Heart right ventricle (tissue), 16 donors: ENCODE measurements around the gene C3orf20. TPM values are rescaled to one million over a fixed set of nuclear protein-coding genes. Genes with fewer than 3 reads are reported as not detected.

ENCODE experiments used
- ATAC-seq, 8 donors: fragments of 200-7000 bp; cut with Tn5 transposase; one replicate each; pipeline ENCODE4 v1.9.1; 2020; ENCODE audit warnings: mild to moderate bottlenecking in 8 of 8, moderate library complexity in 8 of 8, moderate number of reproducible peaks in 1 of 8
- DNase-seq, 2 donors: peaks; one replicate each; pipeline ENCODE4 v3.0.0-alpha.2; 2020
- H3K27ac ChIP-seq, 10 donors: fragments of 200-600 bp; sonication (generic) in 2 of 10; one replicate each; pipeline versions ENCODE4 v1.5.0 to v1.8.0; 2020 to 2022; ENCODE audit warnings: mild to moderate bottlenecking in 3 of 10
- H3K27me3 ChIP-seq, 7 donors: fragments of 200-600 bp; one replicate each; pipeline ENCODE4 v1.8.0; 2021 to 2022; ENCODE audit warnings: mild to moderate bottlenecking in 2 of 7
- H3K36me3 ChIP-seq, 9 donors: fragments of 200-600 bp; sonication (generic) in 1 of 9; one replicate each; pipeline versions ENCODE4 v1.5.0 to v1.8.0; 2020 to 2022; ENCODE audit warnings: mild to moderate bottlenecking in 2 of 9
- H3K4me1 ChIP-seq, 9 donors: fragments of 200-600 bp; sonication (generic) in 1 of 9; one replicate each; pipeline versions ENCODE4 v1.5.0 to v1.8.0; 2020 to 2022; ENCODE audit warnings: mild to moderate bottlenecking in 4 of 9
- H3K4me3 ChIP-seq, 10 donors: fragments of 200-600 bp; sonication (generic) in 2 of 10; one replicate each; pipeline versions ENCODE4 v1.5.0 to v1.8.0; 2020 to 2022; ENCODE audit warnings: mild to moderate bottlenecking in 7 of 10, moderate library complexity in 2 of 10
- H3K9me3 ChIP-seq, 11 donors: fragments of 200-600 bp in 10 of 11; sonication (generic) in 2 of 11; one replicate each; pipeline versions ENCODE4 v1.5.0 to v1.8.0; 2013 to 2022; ENCODE audit warnings: mild to moderate bottlenecking in 2 of 11, control low read depth in 1 of 11, moderate library complexity in 1 of 11
- WGBS, 2 donors: extraction: QIAGEN DNeasy Blood & Tissue Kit; methylation state at CpG; one replicate each; pipeline ENCODE4 v1.1.7; 2013; ENCODE audit warnings: inconsistent platforms in 1 of 2; 5-methylcytosine and 5-hydroxymethylcytosine counted together
- intact Hi-C, 10 donors: fragments of 100-400 bp; cut with DNase I; formaldehyde crosslinking; loops; one replicate each; pipeline versions ENCODE4 v1.11.1 to v1.14.2; 2022
- polyA plus RNA-seq, 2 donors: library from polyadenylated mRNA; stranded (reverse); fragments of 200-250 nt; gene quantifications; one replicate each; pipeline ENCODE4 v1.2.3, GENCODE V29; 2013
- total RNA-seq, 10 donors: library from RNA; stranded (reverse); fragmentation: NEBNext Ultra II Directional in 3 of 10; extraction: Animal tissue kit (Norgen Biotek cat#: 25700) in 3 of 10; gene quantifications; one replicate each; pipeline versions ENCODE4 v1.2.1 to v1.2.4, GENCODE V29; 2021 to 2023
- TF ChIP-seq, protein P1 (sequence below), 9 donors: fragments of 200-600 bp; sonication (generic) in 2 of 9; IDR thresholded peaks; one replicate each; pipeline versions ENCODE4 v1.5.0 to v1.8.0; 2021 to 2022; ENCODE audit warnings: antibody characterized with exemption in 9 of 9, mild to moderate bottlenecking in 5 of 9, moderate library complexity in 1 of 9
- donor health status: Arrhythmogenic right ventricular cardiomyopathy.
- donor health status: ischemic (EF 13 %, LVEDD 7.1; RV severe dilation, severe dysfunction).
- donor health status: healthy with polysubstance abuse.
- donor health status: DM: no; HTN: yes; CAD: no.
- donor health status: DM: no; HTN: no; CAD: no.
- donor health status: ischemic (EF 25% LVEDD 6.9; RV normal size, moderate dysfunction).
- donor health status: ischemic (EF 25% LVEDD 5.7; RV mildly dilated, moderate dysfunction).
- donor health status: healthy.
- donor health status: DM: yes; HTN: yes; CAD: no.
- donor health status: Ischemic cardiomyopathy.
- donor health status: ischemic (EF 35%, LVEDD 5.7; RV mildly dilated, moderate dysfunction).
- donor health status: nonischemic (EF 11% LVEDD 7.7; RV severe dilation, severe dysfunction).
- donor health status: DM: yes; HTN: yes; CAD: no.
- donor health status: PGD.
- donor health status: ischemic (EF 29% LVEDD 5.4; RV normal size, mild dysfunction).
- donor health status: nonischemic (EF 23%, LVEDD 6.1; RV moderate dilation, normal function).

C3orf20 gene
- total and polyA plus RNA-seq, 12 donors, result 0.10 to 0.36 (median 0.16) TPM; not detected in 7

DNA sequence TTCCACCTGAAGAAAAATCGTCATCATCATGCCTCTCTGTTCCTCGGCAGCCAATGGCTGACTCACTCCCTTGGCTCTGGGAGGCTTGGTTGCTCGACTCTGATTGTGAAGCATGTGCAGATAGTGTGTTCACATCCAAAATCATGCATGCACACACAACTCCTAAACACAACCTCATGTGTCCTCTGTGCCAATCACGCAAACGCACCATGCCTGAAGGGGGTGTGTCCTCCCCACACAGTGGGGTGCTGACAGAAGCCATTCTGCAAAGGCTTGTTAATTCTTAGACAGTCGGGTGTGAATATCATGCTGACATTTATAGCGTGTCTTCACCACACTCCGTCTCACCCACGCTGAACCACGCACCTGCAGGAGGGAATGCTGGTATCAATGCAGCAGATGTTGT is 34.8 kb upstream of the C3orf20 start:
- H3K9me3 ChIP-seq, result no peaks in the 10 kb centered on the region
- H3K4me1 ChIP-seq, result no peaks in the 10 kb centered on the region
- no peak for DNase-seq
- TF ChIP-seq, protein P1, sequence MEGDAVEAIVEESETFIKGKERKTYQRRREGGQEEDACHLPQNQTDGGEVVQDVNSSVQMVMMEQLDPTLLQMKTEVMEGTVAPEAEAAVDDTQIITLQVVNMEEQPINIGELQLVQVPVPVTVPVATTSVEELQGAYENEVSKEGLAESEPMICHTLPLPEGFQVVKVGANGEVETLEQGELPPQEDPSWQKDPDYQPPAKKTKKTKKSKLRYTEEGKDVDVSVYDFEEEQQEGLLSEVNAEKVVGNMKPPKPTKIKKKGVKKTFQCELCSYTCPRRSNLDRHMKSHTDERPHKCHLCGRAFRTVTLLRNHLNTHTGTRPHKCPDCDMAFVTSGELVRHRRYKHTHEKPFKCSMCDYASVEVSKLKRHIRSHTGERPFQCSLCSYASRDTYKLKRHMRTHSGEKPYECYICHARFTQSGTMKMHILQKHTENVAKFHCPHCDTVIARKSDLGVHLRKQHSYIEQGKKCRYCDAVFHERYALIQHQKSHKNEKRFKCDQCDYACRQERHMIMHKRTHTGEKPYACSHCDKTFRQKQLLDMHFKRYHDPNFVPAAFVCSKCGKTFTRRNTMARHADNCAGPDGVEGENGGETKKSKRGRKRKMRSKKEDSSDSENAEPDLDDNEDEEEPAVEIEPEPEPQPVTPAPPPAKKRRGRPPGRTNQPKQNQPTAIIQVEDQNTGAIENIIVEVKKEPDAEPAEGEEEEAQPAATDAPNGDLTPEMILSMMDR (IDR thresholded peaks at IDR 0.05), result no peak
- H3K27me3 ChIP-seq, result peaks cover 0 to 71% (median 45%) of the 10 kb centered on the region in 7 donors
- H3K4me3 ChIP-seq, result no peak overlapping the region
- ATAC-seq, result no peak
- intact Hi-C loops, result no loop called here
- H3K36me3 ChIP-seq, result no peaks in the 10 kb centered on the region
- WGBS, 2 donors, result 39 to 52% methylated on average over 10 of the region's 10 CpGs
- no peak overlapping the region for H3K27ac ChIP-seq

DNA sequence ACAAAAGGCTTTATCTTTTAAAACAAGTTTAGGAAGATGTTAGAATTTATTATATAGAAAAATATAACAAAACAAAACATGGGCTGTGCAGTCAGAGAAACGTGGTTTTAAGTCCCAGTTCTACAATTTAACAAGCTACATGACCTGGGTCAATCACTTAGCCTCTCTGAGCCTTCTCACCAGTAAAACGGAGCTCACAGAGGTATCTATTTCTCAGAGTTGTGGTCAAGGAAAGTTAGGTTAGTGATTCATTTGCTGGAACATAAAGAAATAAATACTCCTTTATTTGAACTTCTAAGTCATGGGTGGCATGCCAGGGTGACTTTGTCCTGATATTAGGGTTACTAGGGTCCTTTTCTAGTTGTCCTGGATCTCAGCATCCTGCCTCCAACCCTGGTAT is 34.2 kb upstream of the C3orf20 start:
- Histone ChIP-seq H3K4me1 (no peaks in the 10 kb centered on the region), H3K4me3 (no peak overlapping the region), H3K27ac (no peak overlapping the region), H3K9me3 (no peaks in the 10 kb centered on the region), H3K36me3 (no peaks in the 10 kb centered on the region), H3K27me3 (peaks cover 0 to 65% (median 45%) of the 10 kb centered on the region in 7 donors)
- 35 to 49% methylated on average over 2 of the region's 2 CpGs for WGBS, 2 donors
- TF ChIP-seq, protein P1 (IDR thresholded peaks at IDR 0.05), result no peak
- no peak for DNase-seq
- intact Hi-C loops, result no loop called here
- ATAC-seq, result no peak

DNA sequence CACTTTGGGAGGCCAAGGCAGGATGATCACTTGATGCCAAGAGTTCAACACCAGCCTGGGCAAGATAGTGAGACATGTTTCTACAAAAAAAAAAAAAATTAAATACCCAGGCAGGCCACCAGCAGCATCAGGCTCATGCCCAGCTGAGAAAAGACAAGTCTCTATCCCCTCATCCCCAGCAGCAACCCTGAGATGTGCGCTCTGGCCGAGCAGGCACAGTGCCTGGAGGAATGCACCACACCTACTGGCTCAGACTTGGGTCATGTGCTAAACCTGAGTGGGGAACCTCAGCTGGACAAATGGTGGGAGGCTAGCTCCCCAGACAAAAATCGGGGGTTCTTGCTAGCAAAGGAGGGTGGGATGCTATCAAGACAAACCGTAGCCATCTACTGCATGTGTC is 33.6 kb upstream of the C3orf20 start:
- no peak for DNase-seq
- Histone ChIP-seq H3K27ac (no peak overlapping the region), H3K9me3 (no peaks in the 10 kb centered on the region), H3K27me3 (peaks cover 0 to 61% (median 43%) of the 10 kb centered on the region in 7 donors), H3K4me3 (no peak overlapping the region), H3K4me1 (no peaks in the 10 kb centered on the region), H3K36me3 (no peaks in the 10 kb centered on the region)
- intact Hi-C loops, result no loop called here
- no peak for ATAC-seq
- TF ChIP-seq, protein P1 (IDR thresholded peaks at IDR 0.05), result no peak
- WGBS, 2 donors, result 73 to 83% methylated on average over 4 of the region's 4 CpGs

DNA sequence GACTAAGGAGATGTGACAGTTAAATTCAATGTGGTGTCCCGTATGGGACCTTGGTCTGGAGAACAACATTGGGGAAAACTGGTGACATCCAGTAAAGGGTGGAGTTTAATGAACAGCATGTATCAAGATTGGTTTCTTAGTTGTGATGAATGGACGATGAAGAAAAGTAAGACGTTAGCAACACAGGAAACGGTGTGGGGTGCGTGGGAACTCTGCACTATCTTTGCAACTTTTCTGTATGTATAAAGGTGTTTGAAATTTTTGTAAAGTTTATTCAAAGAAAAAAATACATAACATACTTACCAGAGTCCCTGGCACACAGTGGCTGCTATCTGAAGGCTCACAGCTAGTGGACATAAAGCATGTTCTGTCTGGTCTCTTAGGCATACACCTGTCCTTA is 29.5 kb upstream of the C3orf20 start:
- intact Hi-C loops, result loop anchor here in 1 of 10 donors (5.0 kb wide), 1 partner anchor 88 kb away; no protein-coding TSS in a partner anchor

More for the DNA sequence above, 29.5 kb upstream of the C3orf20 start:
- Histone ChIP-seq H3K36me3 (no peaks in the 10 kb centered on the region), H3K4me3 (no peak overlapping the region), H3K4me1 (peaks cover 0 to 22% (median 15%) of the 10 kb centered on the region in 9 donors), H3K9me3 (no peaks in the 10 kb centered on the region), H3K27me3 (peaks cover 0 to 26% (median 10%) of the 10 kb centered on the region in 7 donors), H3K27ac (no peak overlapping the region)
- 85 to 87% methylated on average over 5 of the region's 5 CpGs for WGBS, 2 donors
- TF ChIP-seq, protein P1 (IDR thresholded peaks at IDR 0.05), result no peak
- ATAC-seq (no peak), DNase-seq (no peak)
